NCI-H2081 (cell line): Measurements from ENCODE around the gene SPOCK1.
A peak's percentile ranks its signal among the peaks of the same experiment; 100 is the strongest.

Experiments
- DNase-seq, 2 experiments: peaks; one replicate each; lab custom pipeline; 2025; lab: John Stamatoyannopoulos, UW

Gene SPOCK1

GRCh38 chr5:137194300-137194699 lies 304.8 kb downstream of the SPOCK1 start:
- no peak for DNase-seq

DNA sequence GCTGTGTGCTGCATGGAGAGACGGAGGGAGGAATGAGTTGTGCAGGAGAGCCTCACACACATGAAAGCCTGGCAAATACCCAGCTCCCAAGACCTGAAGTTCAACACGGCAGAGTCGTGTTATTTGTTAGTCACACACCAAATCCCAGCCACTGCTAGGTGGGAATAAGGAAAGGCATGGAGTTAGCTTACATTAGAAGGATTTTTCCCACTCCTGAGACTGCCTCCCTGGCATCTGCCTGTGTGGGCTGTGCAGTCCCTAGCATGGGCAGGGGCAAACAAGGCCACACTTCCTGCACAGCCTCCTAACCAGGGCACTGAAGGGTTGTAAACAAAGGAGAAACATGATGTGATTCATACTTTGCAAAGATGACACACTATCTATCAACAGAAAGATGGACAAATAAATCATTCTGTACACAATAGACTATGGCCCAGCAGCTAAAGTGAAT lies 306.8 kb downstream of the SPOCK1 start:
- DNase-seq, result no peak

GRCh38 chr5:137191179-137191578 lies 307.9 kb downstream of the SPOCK1 start:
- no peak for DNase-seq

DNA sequence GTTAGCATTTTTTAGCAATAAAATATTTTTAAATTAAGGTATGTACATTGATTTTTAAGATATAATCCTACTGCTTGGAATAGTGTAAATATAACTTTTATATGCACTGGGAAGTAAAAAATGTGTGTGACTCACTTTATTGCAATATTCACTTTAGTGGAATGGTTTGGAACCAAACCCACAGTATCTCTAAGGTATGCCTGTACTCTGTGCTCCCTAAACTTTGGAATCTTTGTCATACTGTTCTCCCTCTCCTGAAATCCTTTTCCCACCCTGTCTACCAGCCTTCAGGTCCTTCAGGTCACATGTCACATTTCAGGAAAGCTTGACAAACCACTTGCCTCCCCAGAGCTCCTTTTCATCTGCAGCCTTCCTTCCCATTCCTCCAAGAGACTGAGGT lies 308.7 kb downstream of the SPOCK1 start:
- DNase-seq, result no peak

GRCh38 chr5:137190031-137190430 lies 309.1 kb downstream of the SPOCK1 start:
- no peak for DNase-seq

DNA sequence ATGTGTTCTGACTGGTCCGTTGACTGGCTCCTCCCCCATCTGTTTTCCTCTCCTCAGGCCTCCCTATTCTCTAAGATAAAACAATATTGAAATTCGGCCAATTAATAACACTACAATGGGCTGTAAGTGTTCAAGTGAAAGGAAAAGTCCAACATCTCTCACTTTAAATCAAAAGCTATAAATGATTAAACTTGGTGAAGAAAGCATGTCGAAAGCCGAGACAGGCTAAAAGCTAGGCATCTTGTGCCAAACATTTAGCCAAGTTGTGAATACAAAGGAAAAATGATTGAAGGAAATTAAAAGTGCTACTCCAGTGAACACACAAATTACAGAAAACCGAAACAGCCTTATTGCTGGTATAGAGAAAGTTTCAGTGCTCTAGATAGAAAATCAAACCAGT lies 310.6 kb downstream of the SPOCK1 start:
- DNase-seq, result no peak

- no peak for DNase-seq
Observed at GRCh38 chr5:137186759-137187461, 312.2 kb downstream of the SPOCK1 start.

DNA sequence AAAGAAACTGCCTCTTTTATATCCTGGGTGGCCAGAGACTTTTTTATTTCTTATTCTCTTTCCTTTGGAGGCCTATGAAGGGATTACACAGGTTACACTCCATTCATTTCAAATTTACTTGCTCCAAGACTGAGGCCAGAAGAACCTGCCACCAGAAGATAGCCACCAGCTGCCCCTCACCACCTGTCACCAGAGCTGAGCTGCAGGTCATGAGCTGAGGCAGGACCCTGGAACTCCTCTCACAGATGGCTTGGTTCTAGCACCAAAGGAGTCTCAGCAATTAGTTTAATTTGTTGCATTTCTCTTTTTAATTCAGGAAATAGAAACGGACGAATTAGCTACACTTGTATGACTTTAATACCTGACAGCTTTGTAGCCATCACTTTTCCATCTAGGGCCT lies 313.9 kb downstream of the SPOCK1 start:
- DNase-seq, result no peak

DNA sequence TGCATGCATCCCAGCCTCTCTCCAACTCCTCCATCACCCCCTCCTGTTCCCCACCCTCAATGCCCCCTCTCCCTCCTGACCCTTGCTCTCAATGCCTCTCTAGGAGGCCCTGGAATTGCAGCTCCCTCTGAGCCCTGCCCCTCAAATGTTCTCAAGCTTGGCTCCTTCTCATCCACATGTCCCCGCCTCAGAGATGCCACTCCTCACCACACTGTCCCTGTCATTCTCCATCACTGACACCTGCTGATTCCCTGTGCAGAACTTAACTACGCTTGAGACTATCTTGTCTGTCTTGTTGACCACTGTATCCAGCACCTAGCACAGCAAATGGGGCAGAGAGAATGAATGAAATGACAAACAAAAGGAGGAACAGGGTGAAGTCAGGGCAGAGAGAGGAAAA lies 314.4 kb downstream of the SPOCK1 start:
- no peak for DNase-seq

GRCh38 chr5:137182576-137182975 lies 316.6 kb downstream of the SPOCK1 start:
- DNase-seq, result no peak

GRCh38 chr5:137181667-137182066 lies 317.5 kb downstream of the SPOCK1 start:
- no peak for DNase-seq

DNA sequence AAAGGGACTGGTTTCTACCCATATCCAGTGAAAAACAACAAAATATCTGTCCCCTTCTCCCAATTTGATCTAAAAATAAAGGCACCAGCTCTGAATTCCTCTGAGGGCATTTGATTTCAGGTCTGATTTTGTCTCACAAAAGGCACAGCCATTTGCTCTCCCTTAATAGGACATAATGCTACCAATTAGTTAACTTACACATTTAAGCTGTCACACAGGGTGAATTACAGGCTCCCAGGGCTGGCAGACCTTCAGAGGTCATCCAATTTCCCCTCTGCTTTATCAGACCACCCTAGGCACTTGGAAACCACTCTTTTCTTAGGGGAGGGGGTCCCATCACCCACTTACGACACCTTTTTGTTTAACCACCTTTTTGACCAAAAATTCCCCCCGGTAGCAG lies 319.9 kb downstream of the SPOCK1 start:
- DNase-seq, result peak in 1 of 2 experiments; percentile 19

- no peak for DNase-seq
Observed at GRCh38 chr5:137176609-137177008, 322.5 kb downstream of the SPOCK1 start.

DNA sequence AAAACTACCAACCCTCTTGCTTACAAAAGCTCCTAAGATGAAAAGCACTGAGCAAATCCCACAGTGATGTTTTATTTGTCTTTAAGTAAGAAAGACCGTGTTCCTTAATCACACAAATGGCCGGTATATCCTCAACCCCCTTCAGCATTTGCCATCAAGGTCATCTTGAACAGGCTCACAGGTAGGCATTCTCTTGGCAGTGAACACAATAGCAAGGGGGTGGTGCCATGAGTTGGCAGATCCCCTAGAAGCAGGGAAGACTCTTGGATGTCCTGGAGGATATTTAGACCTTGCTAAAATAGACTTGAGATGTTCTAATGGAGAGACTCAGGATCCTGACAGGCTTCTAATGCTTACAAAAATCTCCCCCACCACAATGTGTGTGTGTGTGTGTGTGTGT lies 323.0 kb downstream of the SPOCK1 start:
- no peak for DNase-seq

DNA sequence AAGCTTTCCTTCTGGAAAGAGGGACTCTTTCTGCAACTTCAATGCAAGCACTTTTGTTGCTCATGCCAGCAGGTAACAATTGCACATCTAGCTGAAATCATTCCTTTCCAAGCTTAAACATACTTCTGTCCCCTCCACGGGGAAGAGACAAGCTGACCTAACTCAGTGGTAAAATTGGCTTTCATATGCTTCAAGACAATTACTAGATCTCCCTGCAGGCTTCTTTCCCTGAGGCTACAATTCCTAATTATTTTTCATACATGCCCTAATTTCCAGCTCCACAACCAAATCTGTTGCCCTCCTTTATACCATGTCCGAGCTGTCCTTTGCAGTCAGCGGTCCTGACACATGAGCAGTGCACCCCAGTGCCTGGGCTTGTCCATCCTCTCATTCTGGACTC lies 324.9 kb downstream of the SPOCK1 start:
- no peak for DNase-seq

- DNase-seq, result no peak
Observed at GRCh38 chr5:137172258-137172657, 326.9 kb downstream of the SPOCK1 start.

- DNase-seq, result no peak
Observed at GRCh38 chr5:137167187-137167586, 331.9 kb downstream of the SPOCK1 start.

DNA sequence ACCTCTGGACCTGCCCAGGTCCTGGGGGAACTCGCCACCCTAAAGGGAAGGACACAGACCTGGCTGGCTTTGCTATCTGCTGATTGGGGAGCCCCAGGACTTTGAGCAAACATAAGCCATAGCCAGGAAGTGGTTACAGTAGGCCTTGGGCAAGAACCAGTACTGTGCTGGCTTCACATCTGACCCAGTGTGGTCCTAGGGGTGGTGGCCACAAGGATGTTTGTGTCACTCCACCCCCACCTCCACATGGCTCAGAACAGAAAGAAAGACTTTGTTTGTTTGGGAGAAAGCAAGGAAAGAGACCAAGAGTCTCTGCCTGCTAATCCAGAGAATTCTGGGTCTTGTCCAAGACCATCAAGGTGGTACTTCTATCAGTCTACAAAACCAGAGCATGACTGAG lies 334.2 kb downstream of the SPOCK1 start:
- DNase-seq, result no peak

GRCh38 chr5:137164536-137164935 lies 334.6 kb downstream of the SPOCK1 start:
- no peak for DNase-seq

GRCh38 chr5:137158691-137159090 lies 340.4 kb downstream of the SPOCK1 start:
- DNase-seq, result no peak

- DNase-seq, result no peak
Observed at GRCh38 chr5:137156180-137156579, 342.9 kb downstream of the SPOCK1 start.

DNA sequence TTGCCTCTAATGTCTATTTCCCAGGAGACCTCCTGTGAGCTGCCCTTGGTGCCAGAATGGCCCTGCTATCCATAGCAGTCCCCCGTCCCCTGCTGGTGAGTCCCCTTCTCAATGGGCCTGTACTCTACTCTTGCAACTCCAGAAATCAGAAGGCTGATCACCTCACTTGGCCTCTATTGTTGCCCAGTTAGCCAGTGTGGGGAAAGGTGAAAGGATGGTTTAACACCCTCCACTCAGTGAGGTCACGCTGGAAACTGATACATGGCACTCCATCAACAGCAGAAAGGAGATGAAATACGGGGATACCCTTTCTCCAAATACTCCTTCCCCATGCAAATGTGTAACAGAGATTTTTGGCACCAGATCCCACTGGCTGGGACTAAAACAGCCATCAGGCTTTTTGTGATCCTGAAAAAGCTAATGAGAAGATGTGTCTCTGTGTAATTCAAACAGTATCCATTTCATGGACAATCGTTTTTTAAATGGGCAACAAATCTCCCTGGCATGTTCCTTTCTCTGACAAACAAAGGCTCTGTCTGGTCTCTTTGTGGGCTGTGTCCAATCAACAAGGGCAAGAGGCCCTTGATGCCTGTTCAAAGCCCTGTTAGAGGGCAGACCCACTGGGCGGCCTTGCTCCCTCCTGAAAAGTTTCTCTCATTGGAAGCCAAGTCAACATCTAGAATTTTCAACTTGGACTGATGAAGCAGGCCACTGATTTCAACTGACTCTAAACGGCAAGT lies 343.7 kb downstream of the SPOCK1 start:
- DNase-seq, result peak; percentile 31 to 62

DNA sequence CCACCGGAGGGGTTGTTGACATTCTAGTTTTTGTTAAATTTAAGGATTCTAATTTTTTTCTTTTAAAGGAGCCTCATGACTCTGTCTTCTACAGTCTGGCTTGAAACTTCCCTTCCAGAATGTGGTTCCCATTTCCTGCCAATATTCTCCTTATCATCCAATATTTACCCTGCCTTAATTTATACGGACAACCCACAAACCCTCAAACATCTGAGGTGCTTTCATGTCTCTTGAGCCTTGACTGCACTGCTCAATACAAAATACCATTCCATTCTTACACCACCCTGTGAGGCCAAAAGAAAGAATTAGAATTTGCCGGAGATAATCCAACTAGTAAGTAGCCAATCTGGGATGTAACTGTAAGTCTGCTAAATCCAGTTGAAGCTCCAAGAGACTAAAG lies 346.5 kb downstream of the SPOCK1 start:
- no peak for DNase-seq

- DNase-seq, result no peak
Observed at GRCh38 chr5:137148655-137149054, 350.5 kb downstream of the SPOCK1 start.
